GM13976 (cell line): Measurements from ENCODE around the gene NMRK2.
"Not testable (repeated sequence)": the region's sequence is repeated elsewhere in the genome, so short reads cannot be mapped to it uniquely, and the experiment has no call there.

Experiments used
- DNase-seq: peaks from one replicate; pipeline ENCODE4 v3.0.0; 2012; ENCODE audit warnings: low spot score
- in situ Hi-C: fragments of 300-500 bp; cut with MboI; formaldehyde crosslinking; loops from one replicate; pipeline ENCODE4 v1.12.0; 2022; ENCODE audit warnings: low sequenced_read_pairs, mixed read lengths, inconsistent platforms; ENCODE audit not compliant: unreplicated experiment
- TF ChIP-seq, protein P1 (sequence below): IDR thresholded peaks from 2 replicates; pipeline ENCODE4 v1.5.1; 2012; ENCODE audit warnings: borderline replicate concordance, mild to moderate bottlenecking; ENCODE audit not compliant: insufficient read depth; ENCODE audit errors: extremely low read depth, missing control alignments, control extremely low read depth

Gene NMRK2, protein sequence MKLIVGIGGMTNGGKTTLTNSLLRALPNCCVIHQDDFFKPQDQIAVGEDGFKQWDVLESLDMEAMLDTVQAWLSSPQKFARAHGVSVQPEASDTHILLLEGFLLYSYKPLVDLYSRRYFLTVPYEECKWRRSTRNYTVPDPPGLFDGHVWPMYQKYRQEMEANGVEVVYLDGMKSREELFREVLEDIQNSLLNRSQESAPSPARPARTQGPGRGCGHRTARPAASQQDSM

DNA sequence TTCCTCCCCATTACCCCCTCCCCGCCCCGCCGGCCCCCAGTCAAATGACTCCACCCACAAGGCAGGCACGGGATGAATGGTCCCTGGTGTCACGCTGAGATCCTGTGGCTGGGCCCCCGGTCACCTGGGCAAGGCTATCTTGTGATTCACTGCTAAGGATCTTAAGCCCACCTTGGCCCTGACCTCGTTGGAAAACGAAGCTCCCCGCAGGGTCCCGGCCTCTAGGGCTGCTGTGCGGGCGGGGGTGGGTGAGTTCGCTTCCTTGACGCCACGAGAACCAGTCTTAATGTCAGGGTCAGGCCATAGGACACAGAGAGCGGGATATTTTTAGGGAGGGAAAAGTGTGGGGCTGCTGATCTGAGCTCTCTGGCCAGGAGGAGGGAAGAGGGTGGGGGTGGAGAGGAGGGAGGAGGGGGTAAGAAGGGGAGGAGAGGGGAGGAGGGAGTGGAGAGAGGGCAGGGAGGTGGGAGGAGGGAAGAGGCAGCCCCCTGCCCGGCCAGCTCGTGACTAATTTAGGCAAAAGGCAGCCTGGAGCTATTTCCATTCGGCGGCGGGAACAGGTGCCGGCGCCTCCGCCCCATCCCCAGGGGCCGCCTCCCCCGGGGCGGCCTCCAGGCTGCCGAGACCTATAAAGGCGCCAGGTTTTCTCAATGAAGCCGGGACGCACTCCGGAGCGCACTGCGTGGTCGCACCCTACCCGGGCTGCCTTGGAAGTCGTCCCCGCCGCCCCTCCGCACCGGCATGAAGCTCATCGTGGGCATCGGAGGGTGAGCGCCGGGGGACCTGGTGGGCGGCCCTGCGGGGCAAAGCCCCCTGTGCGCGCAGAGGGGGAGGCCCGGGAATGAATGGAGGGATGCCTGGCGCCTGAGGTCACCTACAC lies at the start of gene NMRK2:
TSS of gene NMRK2 (plus strand) at position 139 of the 880 bp plus-strand sequence. CDS start at position 742, 603 bp downstream.
- in situ Hi-C loops: no loop called here
- DNase-seq: no peak
- TF ChIP-seq, protein P1, sequence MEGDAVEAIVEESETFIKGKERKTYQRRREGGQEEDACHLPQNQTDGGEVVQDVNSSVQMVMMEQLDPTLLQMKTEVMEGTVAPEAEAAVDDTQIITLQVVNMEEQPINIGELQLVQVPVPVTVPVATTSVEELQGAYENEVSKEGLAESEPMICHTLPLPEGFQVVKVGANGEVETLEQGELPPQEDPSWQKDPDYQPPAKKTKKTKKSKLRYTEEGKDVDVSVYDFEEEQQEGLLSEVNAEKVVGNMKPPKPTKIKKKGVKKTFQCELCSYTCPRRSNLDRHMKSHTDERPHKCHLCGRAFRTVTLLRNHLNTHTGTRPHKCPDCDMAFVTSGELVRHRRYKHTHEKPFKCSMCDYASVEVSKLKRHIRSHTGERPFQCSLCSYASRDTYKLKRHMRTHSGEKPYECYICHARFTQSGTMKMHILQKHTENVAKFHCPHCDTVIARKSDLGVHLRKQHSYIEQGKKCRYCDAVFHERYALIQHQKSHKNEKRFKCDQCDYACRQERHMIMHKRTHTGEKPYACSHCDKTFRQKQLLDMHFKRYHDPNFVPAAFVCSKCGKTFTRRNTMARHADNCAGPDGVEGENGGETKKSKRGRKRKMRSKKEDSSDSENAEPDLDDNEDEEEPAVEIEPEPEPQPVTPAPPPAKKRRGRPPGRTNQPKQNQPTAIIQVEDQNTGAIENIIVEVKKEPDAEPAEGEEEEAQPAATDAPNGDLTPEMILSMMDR: no peak

DNA sequence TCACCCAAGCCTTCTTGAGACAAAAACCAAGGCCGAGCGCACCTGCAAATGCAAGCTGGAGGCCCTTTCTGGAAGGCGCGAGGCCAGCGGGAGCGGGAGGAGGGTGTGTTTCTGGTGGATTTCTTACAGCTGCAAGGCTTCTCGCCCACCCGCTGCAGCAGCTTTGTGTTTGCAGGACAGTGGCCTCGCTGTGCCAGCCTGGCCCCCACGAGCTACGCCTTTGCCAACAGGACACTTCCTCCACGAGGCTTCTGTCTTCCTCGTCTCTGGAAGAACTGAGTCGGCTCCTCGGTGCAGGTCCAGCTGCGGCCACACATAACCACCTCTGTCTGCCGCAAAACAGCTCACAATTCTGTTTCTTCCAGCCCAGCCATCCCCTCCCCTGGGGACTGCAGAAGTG lies 42.3 kb upstream of the NMRK2 start:
- in situ Hi-C loops: no loop called here
- TF ChIP-seq, protein P1: no peak
- no peak for DNase-seq

- TF ChIP-seq, protein P1: no peak
- in situ Hi-C loops: no loop called here
- no peak for DNase-seq
These were observed 39.2 kb upstream of the NMRK2 start for GRCh38 chr19:3893509-3894179.

DNA sequence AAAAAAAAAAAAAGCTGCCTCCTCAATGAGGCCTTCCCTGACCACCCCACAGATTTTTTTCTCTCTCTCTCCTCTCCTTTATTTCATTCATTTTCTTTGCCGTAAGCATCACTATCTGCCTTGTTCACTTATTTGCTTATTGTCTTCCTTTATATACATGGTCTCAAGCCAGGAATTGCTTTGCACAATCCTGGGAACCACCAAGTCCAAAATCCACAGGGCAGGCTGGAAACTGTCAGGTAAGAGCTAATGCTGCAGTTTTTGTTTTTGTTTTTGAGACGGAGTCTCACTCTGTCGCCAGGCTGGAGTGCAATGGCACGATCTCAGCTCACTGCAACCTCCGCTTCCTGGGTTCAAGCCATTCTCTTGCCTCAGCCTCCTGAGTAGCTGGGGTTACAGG lies 37.9 kb upstream of the NMRK2 start:
- DNase-seq, in situ Hi-C loops: not testable (repeated sequence)

- DNase-seq: no peak
- TF ChIP-seq, protein P1: no peak
- in situ Hi-C loops: no loop called here
These were observed 37.1 kb upstream of the NMRK2 start for GRCh38 chr19:3895788-3896187.

DNA sequence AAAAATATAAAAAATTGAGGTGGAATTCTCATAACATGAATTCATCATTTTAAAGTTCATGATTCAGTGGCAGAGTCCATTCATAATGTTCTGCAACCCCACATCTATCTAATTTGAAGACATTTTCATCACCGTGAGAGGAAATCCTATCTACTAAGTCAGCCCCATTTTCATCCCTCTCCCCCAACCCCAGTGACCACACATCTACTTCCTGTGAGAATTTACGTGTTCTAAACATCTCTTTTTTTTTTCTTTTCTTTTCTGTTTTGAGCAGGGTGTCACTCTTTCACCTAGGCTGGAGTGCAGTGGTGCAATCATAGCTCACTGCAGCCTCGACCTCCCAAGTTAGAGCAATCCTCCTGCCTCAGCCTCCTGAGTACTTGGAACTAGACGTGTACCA lies 34.9 kb upstream of the NMRK2 start:
- TF ChIP-seq, protein P1: no peak
- no peak for DNase-seq
- in situ Hi-C loops: no loop called here

GRCh38 chr19:3898426-3898825 lies 34.4 kb upstream of the NMRK2 start:
- in situ Hi-C loops: no loop called here
- TF ChIP-seq, protein P1: no peak
- DNase-seq: no peak
